Keratinocyte (primary cell): ENCODE measurements around the gene ERFE. TPM values are rescaled to one million over a fixed set of nuclear protein-coding genes. Genes with fewer than 3 reads are reported as not detected.

Source experiments
- DNase-seq: peaks from one replicate; pipeline ENCODE4 v3.0.0-alpha.2; 2011; ENCODE audit warnings: low read depth, missing footprints, low spot score
- FAIRE-seq: peaks from 2 replicates; lab custom pipeline; 2011; peaks lifted over from hg19 to GRCh38; lab: Jason Lieb, UNC
- H2AFZ ChIP-seq: 2 replicates; pipeline ENCODE4 v1.6.0; 2012; ENCODE audit warnings: low read length, control low read depth, inconsistent platforms; ENCODE audit not compliant: control insufficient read depth
- H3K27ac ChIP-seq: 2 replicates; pipeline ENCODE4 v1.5.1; 2011; ENCODE audit warnings: low read length; ENCODE audit not compliant: control insufficient read depth, insufficient read depth
- H3K27me3 ChIP-seq: 3 replicates; pipeline ENCODE4 v1.6.0; 2011; ENCODE audit warnings: low read length; ENCODE audit not compliant: control insufficient read depth, insufficient read depth; ENCODE audit errors: extremely low read depth
- H3K36me3 ChIP-seq, 2 experiments: 2 replicates in 1 of 2; 3 replicates in 1 of 2; pipeline ENCODE4 v1.5.1; 2011; ENCODE audit warnings: low read length in 2 of 2, mild to moderate bottlenecking in 1 of 2; ENCODE audit not compliant: control insufficient read depth in 2 of 2, insufficient read depth in 2 of 2; ENCODE audit errors: extremely low read depth in 1 of 2
- H3K4me1 ChIP-seq: 3 replicates; pipeline ENCODE4 v1.5.1; 2011; ENCODE audit warnings: low read length; ENCODE audit not compliant: control insufficient read depth, insufficient read depth; ENCODE audit errors: extremely low read depth
- H3K4me2 ChIP-seq: 3 replicates; pipeline ENCODE4 v1.6.0; 2011; ENCODE audit warnings: low read depth, low read length; ENCODE audit not compliant: control insufficient read depth, insufficient read depth; ENCODE audit errors: extremely low read depth
- H3K4me3 ChIP-seq, 3 experiments: fragments of 200-600 bp in 1 of 3; sonication (generic) in 1 of 3; 2 replicates in 2 of 3; 3 replicates in 1 of 3; pipeline ENCODE4 v1.5.1; 2011 to 2016; ENCODE audit warnings: low read length in 3 of 3, mild to moderate bottlenecking in 3 of 3, control low read depth in 2 of 3, inconsistent platforms in 1 of 3, low read depth in 1 of 3, mixed read lengths in 1 of 3, mixed run types in 1 of 3, moderate library complexity in 1 of 3; ENCODE audit not compliant: control insufficient read depth in 2 of 3, insufficient read depth in 2 of 3; ENCODE audit errors: extremely low read depth in 1 of 3
- H3K79me2 ChIP-seq: 2 replicates; pipeline ENCODE4 v1.6.0; 2012; ENCODE audit warnings: low read length; ENCODE audit not compliant: control insufficient read depth, insufficient read depth
- H3K9ac ChIP-seq: 3 replicates; pipeline ENCODE4 v1.6.0; 2011; ENCODE audit warnings: low read length; ENCODE audit not compliant: control insufficient read depth, insufficient read depth; ENCODE audit errors: extremely low read depth
- H3K9me1 ChIP-seq: 3 replicates; pipeline ENCODE4 v1.6.0; 2011; ENCODE audit warnings: low read length; ENCODE audit not compliant: control insufficient read depth, insufficient read depth; ENCODE audit errors: extremely low read depth
- H3K9me3 ChIP-seq: 2 replicates; pipeline ENCODE4 v1.5.1; 2012; ENCODE audit warnings: low read depth, low read length; ENCODE audit not compliant: control insufficient read depth
- H4K20me1 ChIP-seq: 3 replicates; pipeline ENCODE4 v1.6.0; 2011; ENCODE audit warnings: low read length; ENCODE audit not compliant: control insufficient read depth, insufficient read depth; ENCODE audit errors: extremely low read depth
- CTCF ChIP-seq, 3 experiments: IDR thresholded peaks in 1 of 3; conservative IDR thresholded peaks in 1 of 3; optimal IDR thresholded peaks in 1 of 3; 2 replicates in 2 of 3; 3 replicates in 1 of 3; pipeline versions ENCODE3 to v1.5.1; 2011; ENCODE audit warnings: low read length in 3 of 3, mild to moderate bottlenecking in 3 of 3, moderate library complexity in 2 of 3, control low read depth in 1 of 3, inconsistent platforms in 1 of 3; ENCODE audit not compliant: insufficient read depth in 2 of 3; ENCODE audit errors: extremely low read depth in 1 of 3
- EZH2 ChIP-seq: IDR thresholded peaks from one replicate; pipeline ENCODE4 v1.6.1; 2012; ENCODE audit warnings: inconsistent platforms, mild to moderate bottlenecking, low read length, moderate library complexity
- dilution Hi-C: fragments of 300-500 bp; cut with MboI; formaldehyde crosslinking; loops from one replicate; pipeline ENCODE4 v1.7.0; 2020; ENCODE audit warnings: low sequenced_read_pairs; ENCODE audit not compliant: extremely low pct_ligation_motif_present
- polyA plus RNA-seq, 5 experiments: library from polyadenylated mRNA; depleted of rRNA in 3 of 5; stranded (reverse) in 3 of 5; stranded (forward) in 1 of 5; unstranded in 1 of 5; fragments of >200 nt; gene quantifications; 1 replicate in 1 of 5; 2 replicates in 3 of 5; 3 replicates in 1 of 5; pipeline versions ENCODE4 v1.2.1 to v1.2.3, GENCODE V29; 2011 to 2012; ENCODE audit warnings: missing spikeins in 2 of 5, low read depth in 1 of 5, low replicate concordance in 1 of 5

ERFE gene
- polyA plus RNA-seq, 1 donor (not counting 4 experiments of a cell fraction or from before 2014, with no cell fraction given), result 0.14 TPM

- TF ChIP-seq EZH2 (no peak), CTCF (optimal IDR thresholded peaks at IDR 0.05 in 1 of 3, IDR thresholded peaks at IDR 0.05 in 1 of 3, conservative IDR thresholded peaks at IDR 0.05 in 1 of 3; ENCODE audit: extremely low read depth in 1 of 3, insufficient read depth in 2 of 3, low read length in 3 of 3) (no peak)
- dilution Hi-C loops, result no loop called here
- Histone ChIP-seq H3K27me3 (no peaks in the 10 kb centered on the region), H4K20me1 (no peaks in the 10 kb centered on the region), H3K4me2 (no peak overlapping the region), H3K4me3 (no peak overlapping the region), H3K9me1 (no peaks in the 10 kb centered on the region), H3K79me2 (no peaks in the 10 kb centered on the region), H3K27ac (no peak overlapping the region), H3K9me3 (no peaks in the 10 kb centered on the region), H3K4me1 (peaks cover 18% of the 10 kb centered on the region), H3K9ac (no peak overlapping the region), H3K36me3 (no peaks in the 10 kb centered on the region), H2AFZ (no peak overlapping the region)
- DNase-seq, result no peak
- FAIRE-seq, result no peak
Measured at GRCh38 chr2:238137885-238138284, 20.9 kb upstream of the ERFE start.

GRCh38 chr2:238138331-238139195, 20.2 kb upstream of the ERFE start, which contains the start of gene KLHL30:
Gene KLHL30 (plus strand): TSS chr2:238138668. CDS start chr2:238140755, 2,087 bp downstream.
- Histone ChIP-seq H3K9me3 (no peaks in the 10 kb centered on the region), H3K4me2 (no peak within 1 kb of the TSS), H2AFZ (no peak within 1 kb of the TSS), H3K27ac (no peak within 1 kb of the TSS), H3K9ac (no peak within 1 kb of the TSS), H3K79me2 (no peaks in the 10 kb centered on the region), H4K20me1 (no peaks in the 10 kb centered on the region), H3K36me3 (no peaks in the 10 kb centered on the region), H3K4me3 (no peak within 1 kb of the TSS), H3K4me1 (peaks cover 25% of the 10 kb centered on the region), H3K9me1 (no peaks in the 10 kb centered on the region), H3K27me3 (no peaks in the 10 kb centered on the region)
- dilution Hi-C loops, result no loop called here
- FAIRE-seq (no peak), DNase-seq (no peak)
- TF ChIP-seq CTCF (optimal IDR thresholded peaks at IDR 0.05 in 1 of 3, IDR thresholded peaks at IDR 0.05 in 1 of 3, conservative IDR thresholded peaks at IDR 0.05 in 1 of 3; ENCODE audit: extremely low read depth in 1 of 3, insufficient read depth in 2 of 3, low read length in 3 of 3), result no peak
- no peak for TF ChIP-seq EZH2
